Neural cell (in vitro differentiated cells): Measurements from ENCODE around the gene UBE3B. TPM values are rescaled to one million over a fixed set of nuclear protein-coding genes. Genes with fewer than 3 reads are reported as not detected.

Experiments used
- H2AFZ ChIP-seq: fragments of 200-600, 300-800 bp; sonication (generic), shearing (Covaris generic); 2 replicates; pipeline ENCODE4 v1.6.0; 2014; ENCODE audit warnings: low read depth, mild to moderate bottlenecking, antibody characterized with exemption, low read length, moderate library complexity
- H3F3A ChIP-seq: fragments of 200-600 bp; shearing (Covaris generic); 2 replicates; pipeline ENCODE4 v1.6.1; 2016; ENCODE audit warnings: mild to moderate bottlenecking, moderate library complexity, mixed read lengths, antibody characterized with exemption, low read length; ENCODE audit not compliant: insufficient read depth, poor library complexity, severe bottlenecking
- H3K27ac ChIP-seq: fragments of 200-600, 300-800 bp; sonication (generic), shearing (Covaris generic); 2 replicates; pipeline ENCODE4 v1.5.1; 2014; ENCODE audit warnings: mild to moderate bottlenecking, low read length, moderate library complexity
- H3K27me3 ChIP-seq: fragments of 300-800, 200-600 bp; sonication (generic), shearing (Covaris generic); 2 replicates; pipeline ENCODE4 v1.6.0; 2014; ENCODE audit warnings: mild to moderate bottlenecking, low read depth, low read length, moderate library complexity; ENCODE audit not compliant: insufficient read depth
- H3K36me3 ChIP-seq: fragments of 300-800, 200-600 bp; sonication (generic), shearing (Covaris generic); 2 replicates; pipeline ENCODE4 v1.5.1; 2014; ENCODE audit warnings: mild to moderate bottlenecking, antibody characterized with exemption, low read length, moderate library complexity; ENCODE audit not compliant: insufficient read depth
- H3K4me2 ChIP-seq: fragments of 300-800, 200-600 bp; sonication (generic), shearing (Covaris generic); 2 replicates; pipeline ENCODE4 v1.6.0; 2014; ENCODE audit warnings: mild to moderate bottlenecking, low read length
- H3K4me3 ChIP-seq: fragments of 300-800, 200-600 bp; sonication (generic), shearing (Covaris generic); 2 replicates; pipeline ENCODE4 v1.5.1; 2014; ENCODE audit warnings: mild to moderate bottlenecking, low read length, moderate library complexity
- H3K79me2 ChIP-seq: fragments of 200-600 bp; shearing (Covaris generic); replicated peaks from 2 replicates; pipeline ENCODE4 v1.6.0; 2014; ENCODE audit warnings: mild to moderate bottlenecking, low read length, moderate library complexity; ENCODE audit not compliant: insufficient read depth
- H3K9ac ChIP-seq: fragments of 300-800, 200-600 bp; sonication (generic), shearing (Covaris generic); 2 replicates; pipeline ENCODE4 v1.6.1; 2016; ENCODE audit warnings: mild to moderate bottlenecking, low read length, mixed read lengths
- H3K9me2 ChIP-seq: fragments of 200-600 bp; shearing (Covaris generic); 2 replicates; pipeline ENCODE4 v1.6.1; 2016; ENCODE audit warnings: mild to moderate bottlenecking, low read length, mixed read lengths; ENCODE audit not compliant: insufficient read depth
- H3K9me3 ChIP-seq: fragments of 200-600, 300-800 bp; sonication (generic), shearing (Covaris generic); 2 replicates; pipeline ENCODE4 v1.6.1; 2016; ENCODE audit warnings: mild to moderate bottlenecking, mixed run types, low read length, moderate library complexity, mixed read lengths
- H4K20me1 ChIP-seq: fragments of 200-600 bp; shearing (Covaris generic); 2 replicates; pipeline ENCODE4 v1.6.1; 2016; ENCODE audit warnings: mild to moderate bottlenecking, mixed run types; ENCODE audit not compliant: insufficient read depth
- EP300 ChIP-seq: fragments of 450-650 bp; conservative IDR thresholded peaks from 2 replicates; pipeline ENCODE4 v1.6.1; 2014; ENCODE audit warnings: antibody characterized with exemption, mild to moderate bottlenecking, moderate library complexity; ENCODE audit not compliant: poor library complexity, severe bottlenecking
- EZH2 ChIP-seq: fragments of 200-600, 300-800 bp; shearing (Covaris generic), sonication (generic); IDR thresholded peaks from 2 replicates; pipeline ENCODE4 v1.6.1; 2014; ENCODE audit warnings: antibody characterized with exemption, low read length, borderline replicate concordance, mild to moderate bottlenecking; ENCODE audit not compliant: insufficient read depth, poor library complexity, severe bottlenecking
- MXI1 ChIP-seq: fragments of 450-650 bp; conservative IDR thresholded peaks from 2 replicates; pipeline ENCODE4 v1.6.1; 2014; ENCODE audit warnings: antibody characterized with exemption, mild to moderate bottlenecking; ENCODE audit not compliant: poor library complexity, severe bottlenecking
- POLR2AphosphoS5 ChIP-seq: IDR thresholded peaks from 2 replicates; pipeline ENCODE4 v1.6.1; 2012
- RAD21 ChIP-seq: fragments of 450-650 bp; conservative IDR thresholded peaks from 2 replicates; pipeline ENCODE4 v1.6.1; 2014; ENCODE audit warnings: antibody characterized with exemption, mild to moderate bottlenecking, moderate library complexity
- REST ChIP-seq: IDR thresholded peaks from 2 replicates; pipeline ENCODE4 v1.6.1; 2012; ENCODE audit warnings: borderline replicate concordance
- SMC3 ChIP-seq: fragments of 450-650 bp; conservative IDR thresholded peaks from 2 replicates; pipeline ENCODE4 v1.6.1; 2014; ENCODE audit warnings: antibody characterized with exemption, mild to moderate bottlenecking, moderate library complexity; ENCODE audit not compliant: poor library complexity
- TAF1 ChIP-seq: IDR thresholded peaks from 2 replicates; pipeline ENCODE4 v1.6.1; 2012; ENCODE audit warnings: low read depth
- polyA plus RNA-seq: library from polyadenylated mRNA; depleted of rRNA; stranded (reverse); fragments of >200 nt; gene quantifications from 2 replicates; pipeline ENCODE4 v1.2.3, GENCODE V29; 2014
- TF ChIP-seq, protein P1 (sequence below): fragments of 450-650 bp; IDR thresholded peaks from 2 replicates; pipeline ENCODE4 v1.5.1; 2014; ENCODE audit warnings: antibody characterized with exemption, mild to moderate bottlenecking, moderate library complexity; ENCODE audit not compliant: poor library complexity, severe bottlenecking

Gene UBE3B
- polyA plus RNA-seq, 1 donor from 2014 or later: 21.7 TPM

- Histone ChIP-seq H4K20me1 (no peaks in the 10 kb centered on the region), H3K9me2 (no peaks in the 10 kb centered on the region), H3K27me3 (no peaks in the 10 kb centered on the region), H3K9ac (peak overlapping the region; percentile 25), H3K4me2 (no peak overlapping the region), H3K9me3 (no peaks in the 10 kb centered on the region), H3K36me3 (no peaks in the 10 kb centered on the region), H3F3A (no peaks in the 10 kb centered on the region), H3K27ac (no peak overlapping the region), H3K4me3 (no peak overlapping the region), H2AFZ (peak overlapping the region; percentile 34), H3K79me2 (no peaks in the 10 kb centered on the region)
- TF ChIP-seq TAF1 (no peak), EZH2 (no peak), POLR2AphosphoS5 (no peak), RAD21 (peak; percentile 90), MXI1 (no peak), SMC3 (peak; percentile 93)
- TF ChIP-seq, protein P1, sequence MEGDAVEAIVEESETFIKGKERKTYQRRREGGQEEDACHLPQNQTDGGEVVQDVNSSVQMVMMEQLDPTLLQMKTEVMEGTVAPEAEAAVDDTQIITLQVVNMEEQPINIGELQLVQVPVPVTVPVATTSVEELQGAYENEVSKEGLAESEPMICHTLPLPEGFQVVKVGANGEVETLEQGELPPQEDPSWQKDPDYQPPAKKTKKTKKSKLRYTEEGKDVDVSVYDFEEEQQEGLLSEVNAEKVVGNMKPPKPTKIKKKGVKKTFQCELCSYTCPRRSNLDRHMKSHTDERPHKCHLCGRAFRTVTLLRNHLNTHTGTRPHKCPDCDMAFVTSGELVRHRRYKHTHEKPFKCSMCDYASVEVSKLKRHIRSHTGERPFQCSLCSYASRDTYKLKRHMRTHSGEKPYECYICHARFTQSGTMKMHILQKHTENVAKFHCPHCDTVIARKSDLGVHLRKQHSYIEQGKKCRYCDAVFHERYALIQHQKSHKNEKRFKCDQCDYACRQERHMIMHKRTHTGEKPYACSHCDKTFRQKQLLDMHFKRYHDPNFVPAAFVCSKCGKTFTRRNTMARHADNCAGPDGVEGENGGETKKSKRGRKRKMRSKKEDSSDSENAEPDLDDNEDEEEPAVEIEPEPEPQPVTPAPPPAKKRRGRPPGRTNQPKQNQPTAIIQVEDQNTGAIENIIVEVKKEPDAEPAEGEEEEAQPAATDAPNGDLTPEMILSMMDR: peak; percentile 94
These were observed 41.6 kb downstream of the UBE3B start for GRCh38 chr12:109518820-109519665.

DNA sequence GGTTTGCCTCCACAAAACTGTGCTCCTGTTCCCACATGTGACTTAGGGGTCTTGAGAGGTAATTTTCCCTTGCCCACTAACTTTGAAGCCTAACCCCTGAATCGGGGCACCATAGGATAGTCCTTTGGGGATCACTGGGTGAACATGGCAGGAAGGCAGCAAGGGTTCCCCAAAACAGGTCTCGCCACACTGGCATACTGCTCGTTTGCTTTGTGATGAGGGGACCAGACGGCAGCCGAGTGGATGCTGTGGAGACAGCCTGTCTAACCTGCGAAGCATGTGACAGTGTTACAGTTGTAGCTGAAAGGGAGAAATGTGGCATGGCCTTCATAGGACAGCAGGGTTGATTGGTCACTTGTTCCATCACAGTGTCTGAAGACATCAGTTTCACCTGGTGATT lies 42.4 kb downstream of the UBE3B start:
- H3K27me3 ChIP-seq: no peaks in the 10 kb centered on the region
- H3K9me3 ChIP-seq: no peaks in the 10 kb centered on the region
- H3K9ac ChIP-seq: no peak overlapping the region
- H3K4me2 ChIP-seq: no peak overlapping the region
- H3K4me3 ChIP-seq: no peak overlapping the region
- H3K9me2 ChIP-seq: no peaks in the 10 kb centered on the region
- no peak overlapping the region for H3K27ac ChIP-seq
- no peaks in the 10 kb centered on the region for H4K20me1 ChIP-seq
- TF ChIP-seq TAF1: no peak
- no peak for TF ChIP-seq REST
- TF ChIP-seq EZH2: no peak
- TF ChIP-seq SMC3: no peak
- no peak for TF ChIP-seq POLR2AphosphoS5
- no peak for TF ChIP-seq MXI1
- no peak for TF ChIP-seq RAD21
- TF ChIP-seq EP300: no peak
- TF ChIP-seq, protein P1: no peak
- no peaks in the 10 kb centered on the region for H3K79me2 ChIP-seq
- H3F3A ChIP-seq: no peaks in the 10 kb centered on the region
- H3K36me3 ChIP-seq: no peaks in the 10 kb centered on the region
- no peak overlapping the region for H2AFZ ChIP-seq
